Bronchus fibroblast of lung (primary cell): ENCODE results near the gene UBFD1. TPM values are rescaled to one million over a fixed set of nuclear protein-coding genes. Genes with fewer than 3 reads are reported as not detected.

Source experiments
- total RNA-seq: library from RNA; depleted of rRNA; stranded (reverse); fragments of >200 nt; gene quantifications from 2 replicates; pipeline ENCODE4 v1.2.3, GENCODE V29; 2015

The UBFD1 gene, protein sequence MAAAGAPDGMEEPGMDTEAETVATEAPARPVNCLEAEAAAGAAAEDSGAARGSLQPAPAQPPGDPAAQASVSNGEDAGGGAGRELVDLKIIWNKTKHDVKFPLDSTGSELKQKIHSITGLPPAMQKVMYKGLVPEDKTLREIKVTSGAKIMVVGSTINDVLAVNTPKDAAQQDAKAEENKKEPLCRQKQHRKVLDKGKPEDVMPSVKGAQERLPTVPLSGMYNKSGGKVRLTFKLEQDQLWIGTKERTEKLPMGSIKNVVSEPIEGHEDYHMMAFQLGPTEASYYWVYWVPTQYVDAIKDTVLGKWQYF
- total RNA-seq, result 93.5 and 101 TPM in 2 replicates

DNA sequence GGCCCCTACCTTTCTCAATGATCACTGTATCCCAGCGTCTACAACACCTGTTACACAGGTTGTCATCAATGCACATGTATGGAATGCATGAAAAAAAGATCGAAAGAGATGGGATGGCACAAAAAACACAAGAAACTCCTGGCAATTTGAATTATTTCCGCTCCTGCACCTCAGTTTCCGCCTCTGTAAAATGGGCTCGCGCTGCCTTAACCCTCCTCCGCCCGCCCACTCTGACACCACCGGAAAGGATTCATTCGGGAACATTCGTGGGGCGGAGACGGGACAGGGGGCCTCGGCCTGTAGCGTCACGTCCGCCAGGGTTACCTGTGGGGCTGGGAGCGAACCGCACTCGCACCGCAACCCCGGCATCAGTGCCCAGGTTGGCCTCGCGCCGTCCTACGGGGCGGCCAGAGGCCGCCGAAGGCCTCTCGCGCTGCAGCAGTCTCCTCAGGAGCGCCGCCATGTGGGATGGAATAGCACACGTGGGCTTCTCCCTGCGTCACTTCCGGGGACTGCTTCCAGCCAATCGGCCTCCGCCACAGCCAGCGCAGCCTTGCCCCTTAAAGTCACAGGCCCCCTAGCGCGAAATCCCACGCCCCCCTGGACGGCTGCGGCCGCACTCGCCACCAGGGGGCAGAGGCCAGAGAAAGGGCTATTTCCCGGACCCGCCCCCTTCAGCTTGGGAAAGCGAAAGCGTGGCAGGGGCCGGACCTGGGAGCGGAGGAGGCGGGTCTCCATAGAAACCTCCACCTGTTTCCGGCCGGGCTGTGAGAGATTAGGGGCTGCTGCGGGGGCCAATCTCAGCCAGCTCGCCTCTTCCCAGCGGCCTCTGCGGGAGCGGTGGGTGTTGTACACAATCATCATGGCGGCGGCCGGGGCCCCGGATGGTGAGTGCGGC, at the start of gene UBFD1, which contains the start of gene EARS2:
Gene UBFD1, plus strand, starts transcription at position 847 of the 898 bp plus-strand sequence. Its CDS starts 16 bp downstream, at position 863.
Gene EARS2, minus strand, starts transcription at position 470 of the 898 bp plus-strand sequence. Its CDS starts 7 bp downstream, at position 463.

GRCh38 chr16:23510164-23510914, 47.2 kb upstream of the UBFD1 start, which contains the start of gene GGA2:
TSS of gene GGA2 (minus strand) at chr16:23510494. CDS start at chr16:23510411, 83 bp downstream.

DNA sequence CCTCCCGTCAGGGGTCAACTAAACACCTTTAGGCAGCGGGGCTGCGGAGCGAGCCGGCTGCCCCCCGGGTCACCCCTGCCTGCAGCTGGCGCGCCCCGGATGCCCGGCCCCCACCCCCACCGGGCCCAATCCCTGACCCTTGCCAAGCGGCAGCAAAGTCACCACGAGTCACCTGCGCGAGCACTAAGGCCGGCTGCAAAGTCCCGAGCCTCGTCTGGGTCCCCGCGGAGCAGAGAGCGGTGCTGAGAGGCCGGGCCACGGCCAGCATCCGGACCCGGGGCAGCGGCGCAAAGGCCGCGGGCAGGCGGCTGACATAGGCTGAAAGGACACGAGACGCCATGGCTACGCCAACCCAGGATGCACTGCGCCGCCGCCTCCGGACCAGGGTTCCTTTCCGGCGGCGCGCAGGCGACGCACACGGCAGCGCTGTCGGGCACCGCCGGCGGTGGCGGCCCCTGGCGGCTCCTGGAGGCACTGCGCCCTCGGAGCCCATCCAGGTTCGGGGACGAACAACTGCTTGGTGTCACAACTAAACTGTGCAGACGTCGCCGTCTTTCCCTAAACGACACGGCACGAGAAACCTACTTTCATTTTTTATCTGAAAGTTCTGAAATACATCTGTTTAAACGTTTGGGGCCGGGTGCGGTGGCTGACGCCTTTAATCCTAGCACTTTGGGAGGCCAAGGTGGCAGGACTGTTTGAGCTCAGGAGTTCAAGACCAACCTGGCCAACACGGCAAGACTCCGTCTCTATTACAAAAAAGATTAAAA, 38.6 kb downstream of the UBFD1 start, which contains the start of gene NDUFAB1:
Gene NDUFAB1, minus strand, starts transcription at position 366 of the 770 bp plus-strand sequence. Its CDS starts 26 bp downstream, at position 340.

Other genes with a start within 250 kb of the UBFD1 start
- 14.6 and 15.5 TPM in 2 replicates for gene COG7, start 104.5 kb upstream of the UBFD1 start, total RNA-seq
- 9.8 and 10.9 TPM in 2 replicates for gene GGA2, start 47.2 kb upstream of the UBFD1 start, total RNA-seq
- 20.2 and 24.7 TPM in 2 replicates for gene EARS2, start 377 bp upstream of the UBFD1 start, total RNA-seq
- 186 and 214 TPM in 2 replicates for gene NDUFAB1, start 38.6 kb downstream of the UBFD1 start, total RNA-seq
- gene PALB2, start 83.6 kb downstream of the UBFD1 start, total RNA-seq, result 5.9 and 6.6 TPM in 2 replicates
- gene DCTN5, start 83.7 kb downstream of the UBFD1 start, total RNA-seq, result 27.6 and 30.4 TPM in 2 replicates
- 119 and 123 TPM in 2 replicates for gene PLK1, start 121.2 kb downstream of the UBFD1 start, total RNA-seq
- 0.45 TPM in 1 of 2 replicates, not detected in the other for gene ERN2, start 155.5 kb downstream of the UBFD1 start, total RNA-seq
- not detected in 2 replicates for gene CHP2, start 197.3 kb downstream of the UBFD1 start, total RNA-seq